CD14-positive monocyte (primary cell): ENCODE data around the gene SEM1. TPM values are rescaled to one million over a fixed set of nuclear protein-coding genes. Genes with fewer than 3 reads are reported as not detected.

ENCODE experiments used
- DNase-seq, 3 donors: peaks; one replicate each; pipeline ENCODE4 v3.0.0-alpha.2; 2011 to 2022
- H2AFZ ChIP-seq: 2 replicates; pipeline ENCODE4 v1.6.0; 2012; ENCODE audit warnings: mild to moderate bottlenecking, low read depth, low read length, inconsistent platforms; ENCODE audit not compliant: insufficient read depth, poor library complexity, severe bottlenecking
- H3K27ac ChIP-seq, 2 donors: 1 replicate in 1 of 2; 2 replicates in 1 of 2; pipeline ENCODE4 v1.5.1; 2012 to 2013; ENCODE audit warnings: low read length in 2 of 2, control low read depth in 1 of 2, inconsistent platforms in 1 of 2, low read depth in 1 of 2, mild to moderate bottlenecking in 1 of 2
- H3K27me3 ChIP-seq, 2 donors: one replicate each; pipeline versions ENCODE4 v1.6.0 to v1.6.1; 2011 to 2013; ENCODE audit warnings: low read length in 2 of 2; ENCODE audit not compliant: control insufficient read depth in 2 of 2, insufficient read depth in 2 of 2
- H3K36me3 ChIP-seq, 2 donors: replicated peaks in 1 of 2; 1 replicate in 1 of 2; 2 replicates in 1 of 2; pipeline versions ENCODE4 v1.5.1 to v1.6.1; 2012 to 2013; ENCODE audit warnings: low read length in 2 of 2, control low read depth in 1 of 2, inconsistent platforms in 1 of 2, mild to moderate bottlenecking in 1 of 2; ENCODE audit not compliant: insufficient read depth in 2 of 2, control insufficient read depth in 1 of 2
- H3K4me1 ChIP-seq, 2 donors: 1 replicate in 1 of 2; 2 replicates in 1 of 2; pipeline versions ENCODE4 v1.5.1 to v1.6.1; 2012 to 2013; ENCODE audit warnings: low read length in 2 of 2, control low read depth in 1 of 2, inconsistent platforms in 1 of 2, mild to moderate bottlenecking in 1 of 2, moderate library complexity in 1 of 2; ENCODE audit not compliant: insufficient read depth in 2 of 2, control insufficient read depth in 1 of 2
- H3K4me2 ChIP-seq: replicated peaks from 2 replicates; pipeline ENCODE3; 2012; ENCODE audit warnings: low read length, moderate library complexity, mild to moderate bottlenecking; ENCODE audit not compliant: poor library complexity, severe bottlenecking; ENCODE audit errors: extremely low read depth
- H3K4me3 ChIP-seq, 3 experiments: fragments of 200-600 bp in 1 of 3; sonication (generic) in 1 of 3; replicated peaks in 1 of 3; 1 replicate in 2 of 3; 2 replicates in 1 of 3; pipeline ENCODE4 v1.5.1; 2011 to 2013; ENCODE audit warnings: low read length in 3 of 3, mild to moderate bottlenecking in 3 of 3, control low read depth in 2 of 3, low read depth in 2 of 3, inconsistent platforms in 1 of 3, moderate library complexity in 1 of 3
- H3K79me2 ChIP-seq: 2 replicates; pipeline ENCODE4 v1.6.0; 2012; ENCODE audit warnings: mild to moderate bottlenecking, control low read depth, inconsistent platforms, low read length, moderate library complexity; ENCODE audit not compliant: insufficient read depth
- H3K9ac ChIP-seq: 2 replicates; pipeline ENCODE4 v1.6.0; 2017; ENCODE audit warnings: low read length, mild to moderate bottlenecking; ENCODE audit not compliant: insufficient read depth, poor library complexity, severe bottlenecking
- H3K9me3 ChIP-seq, 2 donors: replicated peaks in 1 of 2; 1 replicate in 1 of 2; 2 replicates in 1 of 2; pipeline versions ENCODE4 v1.5.1 to v1.6.1; 2012 to 2013; ENCODE audit warnings: low read length in 2 of 2, control low read depth in 1 of 2; ENCODE audit not compliant: control insufficient read depth in 1 of 2, insufficient read depth in 1 of 2
- H4K20me1 ChIP-seq: 2 replicates; pipeline ENCODE4 v1.6.0; 2012; ENCODE audit warnings: mild to moderate bottlenecking, low read length, control low read depth, moderate library complexity; ENCODE audit not compliant: insufficient read depth
- H3K27ac Mint-ChIP-seq, 7 donors: one replicate each; pipeline ENCODE4 v1.8.0; 2020; ENCODE audit warnings: mild to moderate bottlenecking in 7 of 7, mixed read lengths in 7 of 7, moderate library complexity in 6 of 7, inconsistent platforms in 2 of 7
- H3K27me3 Mint-ChIP-seq, 3 donors: one replicate each; pipeline ENCODE4 v1.8.0; 2021 to 2022; ENCODE audit warnings: low read depth in 3 of 3, mild to moderate bottlenecking in 3 of 3, mixed read lengths in 3 of 3, moderate library complexity in 3 of 3, inconsistent platforms in 1 of 3
- H3K36me3 Mint-ChIP-seq, 2 donors: one replicate each; pipeline ENCODE4 v1.8.0; 2020; ENCODE audit warnings: mixed read lengths in 2 of 2, inconsistent platforms in 1 of 2, mild to moderate bottlenecking in 1 of 2
- H3K4me1 Mint-ChIP-seq: one replicate; pipeline ENCODE4 v1.8.0; 2020; ENCODE audit warnings: mild to moderate bottlenecking, mixed read lengths
- H3K4me3 Mint-ChIP-seq, 2 donors: one replicate each; pipeline ENCODE4 v1.8.0; 2020; ENCODE audit warnings: mild to moderate bottlenecking in 2 of 2, mixed read lengths in 2 of 2, moderate library complexity in 1 of 2
- H3K9me3 Mint-ChIP-seq, 7 donors: one replicate each; pipeline ENCODE4 v1.8.0; 2020 to 2022; ENCODE audit warnings: mixed read lengths in 7 of 7, mild to moderate bottlenecking in 6 of 7, moderate library complexity in 6 of 7, inconsistent platforms in 2 of 7
- CTCF ChIP-seq: fragments of 200-600 bp; IDR thresholded peaks from one replicate; pipeline ENCODE4 v1.8.0; 2022; ENCODE audit warnings: antibody characterized with exemption, mild to moderate bottlenecking
- WGBS: methylation state at CpG from one replicate; pipeline ENCODE4 v1.1.5; 2013; ENCODE audit warnings: missing lambda C conversion rate; ENCODE audit not compliant: insufficient coverage; 5-methylcytosine and 5-hydroxymethylcytosine counted together
- intact Hi-C, 2 donors: fragments of 100-400 bp; cut with micrococcal nuclease; formaldehyde crosslinking; loops; one replicate each; pipeline versions ENCODE4 v1.15.0 to v1.15.1; 2023
- polyA plus RNA-seq, 3 donors: library from polyadenylated mRNA; depleted of rRNA in 1 of 3; unstranded in 2 of 3; stranded (reverse) in 1 of 3; fragments of 300-500 nt in 2 of 3; fragments of >200 nt in 1 of 3; fragmentation: Illumina TruSeq in 2 of 3; gene quantifications; 1 replicate in 2 of 3; 2 replicates in 1 of 3; pipeline ENCODE4 v1.2.3, GENCODE V29; 2012 to 2021

The SEM1 gene
- polyA plus RNA-seq, 3 donors = 8.0 to 117 (median 98.1) TPM

DNA sequence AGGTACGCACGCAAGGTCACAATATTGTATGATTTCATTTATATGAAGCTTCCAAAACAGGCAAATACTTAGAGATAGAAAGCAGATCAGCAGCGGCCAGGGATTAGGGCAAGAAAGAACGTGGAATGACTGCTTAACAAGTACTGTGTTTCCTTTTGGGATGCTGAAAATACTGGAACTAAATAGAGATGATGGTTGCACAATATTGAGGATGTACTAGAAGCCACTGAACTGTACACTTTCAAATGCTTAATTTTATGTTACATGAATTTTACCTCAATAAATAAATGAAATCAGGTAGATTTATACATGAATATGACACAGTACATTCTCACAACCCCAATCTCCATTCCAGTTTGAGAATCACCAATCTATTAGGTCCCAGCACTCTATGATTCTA lies 15.6 kb downstream of the SEM1 start:
- Histone ChIP-seq H3K9ac (no peak overlapping the region), H3K27me3 (no peaks in the 10 kb centered on the region), H3K4me3 (no peak overlapping the region), H4K20me1 (peaks cover 89% of the 10 kb centered on the region), H3K4me2 (no peak overlapping the region), H3K36me3 (peaks cover 15 to 46% of the 10 kb centered on the region in 2 donors), H3K4me1 (peaks cover 5 to 7% of the 10 kb centered on the region in 2 donors), H2AFZ (no peak overlapping the region), H3K79me2 (peaks cover 59% of the 10 kb centered on the region), H3K27ac (no peak overlapping the region), H3K9me3 (no peaks in the 10 kb centered on the region)
- no peak for TF ChIP-seq CTCF
- Mint-ChIP-seq H3K27ac (no peak overlapping the region), H3K27me3 (peaks cover 0 to 2% (median 0%) of the 10 kb centered on the region in 3 donors), H3K4me1 (peaks cover 25% of the 10 kb centered on the region), H3K4me3 (no peak overlapping the region), H3K9me3 (no peaks in the 10 kb centered on the region), H3K36me3 (peaks cover 29 to 38% of the 10 kb centered on the region in 2 donors)
- intact Hi-C loops = no loop called here
- DNase-seq = no peak
- WGBS = no CpG with 5 or more reads among the region's 4 CpGs

GRCh38 chr7:96691702-96692101 lies 17.9 kb downstream of the SEM1 start:
- Mint-ChIP-seq H3K4me3 (no peak overlapping the region), H3K27me3 (peaks cover 0 to 2% (median 0%) of the 10 kb centered on the region in 3 donors), H3K9me3 (no peaks in the 10 kb centered on the region), H3K27ac (peak overlapping the region in 1 of 7 donors; percentile 37), H3K4me1 (peaks cover 29% of the 10 kb centered on the region), H3K36me3 (peaks cover 37 to 44% of the 10 kb centered on the region in 2 donors)
- H3K27ac ChIP-seq = no peak overlapping the region
- no peak overlapping the region for H2AFZ ChIP-seq
- no peak overlapping the region for H3K4me2 ChIP-seq
- no peaks in the 10 kb centered on the region for H3K27me3 ChIP-seq
- peaks cover 36% of the 10 kb centered on the region for H3K79me2 ChIP-seq
- H3K9ac ChIP-seq = no peak overlapping the region
- no peak for DNase-seq
- H3K9me3 ChIP-seq = no peaks in the 10 kb centered on the region
- H4K20me1 ChIP-seq = peaks cover 65% of the 10 kb centered on the region
- TF ChIP-seq CTCF = no peak
- H3K4me1 ChIP-seq = peaks cover 5 to 7% of the 10 kb centered on the region in 2 donors
- no CpG with 5 or more reads among the region's 1 CpG for WGBS
- intact Hi-C loops = no loop called here
- no peak overlapping the region for H3K4me3 ChIP-seq
- H3K36me3 ChIP-seq = peaks cover 21 to 54% of the 10 kb centered on the region in 2 donors
